A549 (cell line): ENCODE measurements around the gene RER1. TPM values are rescaled to one million over a fixed set of nuclear protein-coding genes. Genes with fewer than 3 reads are reported as not detected.

Source experiments
- ATAC-seq, 2 experiments: fragments of 200-7000 bp in 1 of 2; fragments of >200 bp in 1 of 2; cut with Nextera tagmentation in 1 of 2; cut with Tn5 transposase in 1 of 2; 3 replicates each; pipeline versions ENCODE4 v1.8.0 to v1.9.1; 2018 to 2020; ENCODE audit warnings: mild to moderate bottlenecking in 1 of 2, moderate library complexity in 1 of 2
- CTCF ChIA-PET: fragments of 300-600 bp; sonication (Branson Sonifier 250); formaldehyde crosslinking; extraction: SDS; loops from one replicate; lab custom pipeline; 2021; ENCODE audit warnings: antibody characterized with exemption, inconsistent platforms; lab: Yijun Ruan, JAX
- POLR2A ChIA-PET: fragments of 350-600 bp; formaldehyde crosslinking; extraction: SDS; loops from one replicate; lab custom pipeline; 2021; ENCODE audit warnings: antibody characterized with exemption, inconsistent platforms; lab: Yijun Ruan, JAX
- DNase-seq, 2 experiments: peaks; one replicate each; pipeline versions ENCODE4 v3.0.0 to v3.0.0-alpha.2; 2011 to 2016; ENCODE audit warnings: low read depth in 1 of 2, low spot score in 1 of 2
- FAIRE-seq: peaks from 2 replicates; lab custom pipeline; 2011; peaks lifted over from hg19 to GRCh38; lab: Jason Lieb, UNC
- H3K27ac ChIP-seq, 2 experiments: fragments of >200 bp; sonication (Bioruptor Twin); formaldehyde crosslinking; 3 replicates each; pipeline ENCODE4 v1.5.1; 2016 to 2017
- H3K4me1 ChIP-seq: fragments of >200 bp; sonication (Bioruptor Twin); formaldehyde crosslinking; 3 replicates; pipeline ENCODE4 v1.6.1; 2016
- H3K4me2 ChIP-seq: fragments of >200 bp; sonication (Bioruptor Twin); formaldehyde crosslinking; 3 replicates; pipeline ENCODE4 v1.6.1; 2016
- H3K4me3 ChIP-seq: fragments of >200 bp; sonication (Bioruptor Twin); formaldehyde crosslinking; 3 replicates; pipeline ENCODE4 v1.5.1; 2016
- H3K9me3 ChIP-seq: fragments of >200 bp; sonication (Bioruptor Twin); formaldehyde crosslinking; 3 replicates; pipeline ENCODE4 v1.6.1; 2016
- BHLHE40 ChIP-seq: IDR thresholded peaks from 2 replicates; pipeline ENCODE4 v1.6.1; 2012; ENCODE audit warnings: low read depth, low read length, inconsistent platforms
- CEBPB ChIP-seq, 2 experiments: fragments of >200 bp in 1 of 2; sonication (Bioruptor Twin) in 1 of 2; formaldehyde crosslinking in 1 of 2; IDR thresholded peaks; 2 replicates each; pipeline ENCODE4 v1.6.1; 2012 to 2016
- CHD2 ChIP-seq: fragments of 150-350 bp; IDR thresholded peaks from 2 replicates; pipeline ENCODE4 v1.6.1; 2014; ENCODE audit warnings: low read length; ENCODE audit not compliant: partially characterized antibody
- CHD4 ChIP-seq: fragments of 200-600 bp; sonication (generic); IDR thresholded peaks from 2 replicates; pipeline ENCODE4 v1.6.1; 2016; ENCODE audit warnings: antibody characterized with exemption, mild to moderate bottlenecking, borderline replicate concordance
- FOSL2 ChIP-seq, 2 experiments: fragments of 450-650 bp in 1 of 2; fragments of >200 bp in 1 of 2; sonication (Bioruptor Twin) in 1 of 2; formaldehyde crosslinking; IDR thresholded peaks; 2 replicates each; pipeline versions ENCODE4 v1.5.0 to v1.6.1; 2016 to 2020; ENCODE audit warnings: mild to moderate bottlenecking in 1 of 2, moderate library complexity in 1 of 2
- FOXS1 ChIP-seq: fragments of 250-450 bp; sonication (Bioruptor Pico); IDR thresholded peaks from 2 replicates; pipeline ENCODE4 v1.5.0; 2020; ENCODE audit warnings: mild to moderate bottlenecking, moderate library complexity
- HDAC2 ChIP-seq: fragments of 200-600 bp; sonication (generic); IDR thresholded peaks from 2 replicates; pipeline ENCODE4 v1.6.1; 2016
- HEYL ChIP-seq: fragments of 250-450 bp; sonication (Bioruptor Pico); IDR thresholded peaks from 2 replicates; pipeline ENCODE4 v1.8.0; 2021; ENCODE audit warnings: mild to moderate bottlenecking, moderate library complexity
- HOXB13 ChIP-seq: fragments of 250-450 bp; sonication (Bioruptor Pico); IDR thresholded peaks from 2 replicates; pipeline ENCODE4 v1.5.0; 2020; ENCODE audit warnings: low read depth, mild to moderate bottlenecking, moderate library complexity
- JUN ChIP-seq, 2 experiments: fragments of >200 bp; sonication (Bioruptor Twin); formaldehyde crosslinking; IDR thresholded peaks; 2 replicates in 1 of 2; 3 replicates in 1 of 2; pipeline ENCODE4 v1.6.1; 2016 to 2017
- KDM1A ChIP-seq: fragments of 200-600 bp; sonication (generic); IDR thresholded peaks from 2 replicates; pipeline ENCODE4 v1.6.1; 2016; ENCODE audit warnings: low read depth, mild to moderate bottlenecking
- KDM5A ChIP-seq: fragments of 200-600 bp; sonication (generic); IDR thresholded peaks from 2 replicates; pipeline ENCODE4 v1.6.1; 2016; ENCODE audit warnings: antibody characterized with exemption, mild to moderate bottlenecking
- MAX ChIP-seq: IDR thresholded peaks from 2 replicates; pipeline ENCODE4 v1.6.1; 2012
- NFE2L2 ChIP-seq: fragments of 150-350 bp; conservative IDR thresholded peaks from 2 replicates; pipeline ENCODE4 v1.6.1; 2014; ENCODE audit warnings: low read length
- NPAS2 ChIP-seq: fragments of 250-450 bp; sonication (Bioruptor Pico); IDR thresholded peaks from 2 replicates; pipeline ENCODE4 v1.8.0; 2022; ENCODE audit warnings: mild to moderate bottlenecking, moderate library complexity, borderline replicate concordance
- POLR2A ChIP-seq: IDR thresholded peaks from 2 replicates; pipeline ENCODE4 v1.6.1; 2012; ENCODE audit warnings: mild to moderate bottlenecking, low read length
- RAD21 ChIP-seq, 2 experiments: fragments of >200 bp in 1 of 2; sonication (Bioruptor Twin) in 1 of 2; formaldehyde crosslinking in 1 of 2; IDR thresholded peaks in 1 of 2; conservative IDR thresholded peaks in 1 of 2; 2 replicates in 1 of 2; 3 replicates in 1 of 2; pipeline ENCODE4 v1.6.1; 2012 to 2018; ENCODE audit warnings: inconsistent platforms in 1 of 2
- RARB ChIP-seq: fragments of 250-450 bp; sonication (Bioruptor Pico); IDR thresholded peaks from 2 replicates; pipeline ENCODE4 v1.8.0; 2021; ENCODE audit warnings: mild to moderate bottlenecking, moderate library complexity
- TFCP2L1 ChIP-seq: fragments of 250-450 bp; sonication (Bioruptor Pico); IDR thresholded peaks from 2 replicates; pipeline ENCODE4 v1.5.0; 2021; ENCODE audit warnings: mild to moderate bottlenecking
- TP53 ChIP-seq: fragments of 250-450 bp; sonication (Bioruptor Pico); IDR thresholded peaks from 2 replicates; pipeline ENCODE4 v1.5.0; 2021; ENCODE audit warnings: mild to moderate bottlenecking, moderate library complexity
- USF2 ChIP-seq: fragments of 450-650 bp; IDR thresholded peaks from 2 replicates; pipeline ENCODE4 v1.6.1; 2014; ENCODE audit warnings: antibody characterized with exemption
- ZC3H11A ChIP-seq: fragments of 450-650 bp; IDR thresholded peaks from 2 replicates; pipeline ENCODE4 v1.6.1; 2014; ENCODE audit warnings: antibody characterized with exemption, mild to moderate bottlenecking
- ZFP36 ChIP-seq: fragments of 450-650 bp; IDR thresholded peaks from 2 replicates; pipeline ENCODE4 v1.6.1; 2014; ENCODE audit warnings: borderline replicate concordance; ENCODE audit not compliant: partially characterized antibody
- ZNF302 ChIP-seq: fragments of 250-450 bp; sonication (Bioruptor Pico); IDR thresholded peaks from 2 replicates; pipeline ENCODE4 v1.9.0; 2021; ENCODE audit warnings: inconsistent platforms, mild to moderate bottlenecking, moderate library complexity
- ZSCAN20 ChIP-seq: fragments of 250-450 bp; sonication (Bioruptor Pico); IDR thresholded peaks from 2 replicates; pipeline ENCODE4 v1.8.0; 2022; ENCODE audit warnings: mild to moderate bottlenecking, moderate library complexity
- WGBS: methylation state at CpG from one replicate; pipeline ENCODE4 v1.1.6; 2017; ENCODE audit errors: missing lambda C conversion rate; 5-methylcytosine and 5-hydroxymethylcytosine counted together
- polyA plus RNA-seq, 4 experiments: library from polyadenylated mRNA; depleted of rRNA in 3 of 4; stranded (reverse); fragments of >200 nt; fragmentation: RNase III in 1 of 4; extraction: RNeasy Plus Mini Kit Qiagen cat#74134 plus additional on column Dnase treatment in 1 of 4; gene quantifications; 2 replicates in 3 of 4; 3 replicates in 1 of 4; pipeline ENCODE4 v1.2.3, GENCODE V29; 2011 to 2017
- TF ChIP-seq, protein P1 (sequence below): fragments of >200 bp; sonication (Bioruptor Twin); formaldehyde crosslinking; IDR thresholded peaks from 3 replicates; pipeline ENCODE4 v1.6.1; 2016
- TF ChIP-seq, protein P2 (sequence below): IDR thresholded peaks from 2 replicates; pipeline ENCODE4 v1.6.1; 2012
- TF ChIP-seq, protein P3 (sequence below): fragments of >200 bp; sonication (Bioruptor Twin); formaldehyde crosslinking; IDR thresholded peaks from 2 replicates; pipeline ENCODE4 v1.6.1; 2016

Gene RER1
- polyA plus RNA-seq, 2 of the 4 experiments (the other 2 are of a cell fraction), result 72.3 to 213 TPM

DNA sequence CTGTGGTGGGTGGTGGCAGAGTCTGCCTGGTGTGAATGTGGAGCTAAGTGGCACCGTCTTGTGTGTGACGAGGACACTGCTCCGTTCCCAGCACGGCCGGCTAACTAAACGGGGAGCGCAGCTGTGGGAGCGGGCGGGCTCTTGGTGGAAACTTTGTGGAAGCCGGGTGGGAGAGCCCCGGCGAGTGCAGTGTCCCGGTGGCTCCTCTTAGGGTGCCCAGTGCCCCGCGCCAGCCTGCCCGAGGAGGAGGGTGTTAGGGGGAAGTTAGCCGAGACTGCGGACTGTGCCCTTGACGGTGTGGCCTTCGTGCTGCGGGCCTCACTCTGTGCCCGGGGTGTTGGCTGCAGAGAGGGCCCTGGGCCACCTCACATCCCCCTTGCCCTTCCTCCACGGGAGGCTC is 10.8 kb downstream of the RER1 start (continued):
- no peak for TF ChIP-seq CHD4
- no peak for TF ChIP-seq CEBPB (IDR thresholded peaks at IDR 0.05)
- no peak for TF ChIP-seq HEYL (CRISPR knock-in tag)
- TF ChIP-seq HOXB13 (CRISPR knock-in tag), result no peak

GRCh38 chr1:2403273-2403672 is 11.6 kb downstream of the RER1 start:
- no peaks in the 10 kb centered on the region for H3K4me1 ChIP-seq
- DNase-seq (no peak), FAIRE-seq (no peak), ATAC-seq (no peak)
- no peak for TF ChIP-seq MAX
- no peak for TF ChIP-seq CHD2
- TF ChIP-seq RAD21 (conservative IDR thresholded peaks at IDR 0.05 in 1 of 2, IDR thresholded peaks at IDR 0.05 in 1 of 2), result no peak
- no peak for TF ChIP-seq BHLHE40
- TF ChIP-seq, protein P1, sequence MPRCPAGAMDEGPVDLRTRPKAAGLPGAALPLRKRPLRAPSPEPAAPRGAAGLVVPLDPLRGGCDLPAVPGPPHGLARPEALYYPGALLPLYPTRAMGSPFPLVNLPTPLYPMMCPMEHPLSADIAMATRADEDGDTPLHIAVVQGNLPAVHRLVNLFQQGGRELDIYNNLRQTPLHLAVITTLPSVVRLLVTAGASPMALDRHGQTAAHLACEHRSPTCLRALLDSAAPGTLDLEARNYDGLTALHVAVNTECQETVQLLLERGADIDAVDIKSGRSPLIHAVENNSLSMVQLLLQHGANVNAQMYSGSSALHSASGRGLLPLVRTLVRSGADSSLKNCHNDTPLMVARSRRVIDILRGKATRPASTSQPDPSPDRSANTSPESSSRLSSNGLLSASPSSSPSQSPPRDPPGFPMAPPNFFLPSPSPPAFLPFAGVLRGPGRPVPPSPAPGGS, result no peak
- TF ChIP-seq KDM5A, result no peak
- TF ChIP-seq, protein P2, sequence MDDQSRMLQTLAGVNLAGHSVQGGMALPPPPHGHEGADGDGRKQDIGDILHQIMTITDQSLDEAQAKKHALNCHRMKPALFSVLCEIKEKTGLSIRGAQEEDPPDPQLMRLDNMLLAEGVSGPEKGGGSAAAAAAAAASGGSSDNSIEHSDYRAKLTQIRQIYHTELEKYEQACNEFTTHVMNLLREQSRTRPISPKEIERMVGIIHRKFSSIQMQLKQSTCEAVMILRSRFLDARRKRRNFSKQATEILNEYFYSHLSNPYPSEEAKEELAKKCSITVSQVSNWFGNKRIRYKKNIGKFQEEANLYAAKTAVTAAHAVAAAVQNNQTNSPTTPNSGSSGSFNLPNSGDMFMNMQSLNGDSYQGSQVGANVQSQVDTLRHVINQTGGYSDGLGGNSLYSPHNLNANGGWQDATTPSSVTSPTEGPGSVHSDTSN, result no peak
- TF ChIP-seq FOXS1 (CRISPR knock-in tag), result no peak
- TF ChIP-seq JUN (IDR thresholded peaks at IDR 0.05), result no peak
- no peak for TF ChIP-seq ZSCAN20 (CRISPR knock-in tag)
- no peak for TF ChIP-seq NPAS2 (CRISPR knock-in tag)
- no peak overlapping the region for H3K4me3 ChIP-seq
- POLR2A ChIA-PET, result no interaction called here
- H3K4me2 ChIP-seq, result no peak overlapping the region
- H3K27ac ChIP-seq, result no peak overlapping the region
- CTCF ChIA-PET, result no interaction called here
- 95% methylated on average over 18 of the region's 19 CpGs for WGBS
- no peaks in the 10 kb centered on the region for H3K9me3 ChIP-seq

DNA sequence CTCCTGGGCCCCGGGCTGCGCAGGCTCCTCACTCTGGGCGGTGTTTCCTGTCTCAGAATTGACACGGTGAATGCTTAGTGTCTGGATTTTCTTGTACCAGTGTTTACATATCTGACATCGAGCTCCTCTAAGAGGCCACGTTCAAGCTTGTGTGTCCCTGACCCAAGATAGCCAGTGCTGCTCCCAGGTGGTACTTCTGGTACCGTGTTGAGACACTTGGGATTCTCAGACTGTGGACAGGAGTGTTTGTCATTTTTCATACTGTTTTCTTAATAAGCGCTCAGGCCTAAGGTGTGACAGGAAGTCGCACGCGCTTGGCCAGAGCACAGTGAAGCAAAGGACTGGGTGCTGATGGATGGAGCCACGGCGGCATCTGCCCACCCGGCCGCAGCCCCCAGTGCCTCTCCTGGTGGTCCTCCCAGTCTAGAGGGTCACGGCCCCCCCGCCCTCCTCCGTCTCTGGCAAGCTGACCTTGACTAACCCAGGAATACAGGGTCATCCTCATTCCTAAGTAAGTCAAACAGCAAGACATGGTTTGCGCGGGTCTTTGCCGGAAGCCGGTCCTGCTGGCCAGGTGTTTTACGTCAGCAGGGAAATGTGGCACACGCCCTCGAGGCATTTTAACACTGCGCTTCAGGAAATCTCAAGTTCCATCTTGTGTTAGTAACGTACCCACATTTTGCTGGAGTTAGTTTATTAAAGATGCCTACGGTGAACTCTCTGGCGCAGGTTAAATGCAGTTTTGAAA is 12.7 kb downstream of the RER1 start:
- no peak for ATAC-seq
- no peaks in the 10 kb centered on the region for H3K4me1 ChIP-seq
- POLR2A ChIA-PET, result interaction anchor here (1.3 kb wide), 1 partner anchor 13 kb away, joined by 3 read pairs; the partner anchor contains the start of genes MORN1 and RER1
- TF ChIP-seq FOSL2 (IDR thresholded peaks at IDR 0.05) (no peak), FOSL2 (CRISPR knock-in tag; IDR thresholded peaks at IDR 0.05) (no peak), ZC3H11A (no peak), TP53 (CRISPR knock-in tag) (no peak), HEYL (CRISPR knock-in tag) (no peak), RARB (CRISPR knock-in tag) (no peak), JUN (IDR thresholded peaks at IDR 0.05) (no peak), ZFP36 (no peak), TFCP2L1 (CRISPR knock-in tag) (no peak), POLR2A (no peak), NFE2L2 (no peak), ZNF302 (no peak), CEBPB (IDR thresholded peaks at IDR 0.05) (no peak), KDM1A (no peak), USF2 (no peak), HDAC2 (no peak), HOXB13 (CRISPR knock-in tag) (no peak)
- TF ChIP-seq, protein P3, sequence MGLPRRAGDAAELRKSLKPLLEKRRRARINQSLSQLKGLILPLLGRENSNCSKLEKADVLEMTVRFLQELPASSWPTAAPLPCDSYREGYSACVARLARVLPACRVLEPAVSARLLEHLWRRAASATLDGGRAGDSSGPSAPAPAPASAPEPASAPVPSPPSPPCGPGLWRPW, result no peak
- TF ChIP-seq, protein P1, result no peak
- TF ChIP-seq, protein P2, result no peak
- no peak for FAIRE-seq
- H3K27ac ChIP-seq, result no peak overlapping the region
- no peak overlapping the region for H3K4me2 ChIP-seq
- WGBS, result 86% methylated on average over 28 of the region's 29 CpGs
- DNase-seq, result no peak
- no peak overlapping the region for H3K4me3 ChIP-seq
- no peaks in the 10 kb centered on the region for H3K9me3 ChIP-seq
- CTCF ChIA-PET, result no interaction called here
